ENCODE results near the gene RPUSD4. TPM values are rescaled to one million over a fixed set of nuclear protein-coding genes. Genes with fewer than 3 reads are reported as not detected.

The RPUSD4 gene
- total RNA-seq, 1 donor from 2014 or later = 45.3 TPM

DNA sequence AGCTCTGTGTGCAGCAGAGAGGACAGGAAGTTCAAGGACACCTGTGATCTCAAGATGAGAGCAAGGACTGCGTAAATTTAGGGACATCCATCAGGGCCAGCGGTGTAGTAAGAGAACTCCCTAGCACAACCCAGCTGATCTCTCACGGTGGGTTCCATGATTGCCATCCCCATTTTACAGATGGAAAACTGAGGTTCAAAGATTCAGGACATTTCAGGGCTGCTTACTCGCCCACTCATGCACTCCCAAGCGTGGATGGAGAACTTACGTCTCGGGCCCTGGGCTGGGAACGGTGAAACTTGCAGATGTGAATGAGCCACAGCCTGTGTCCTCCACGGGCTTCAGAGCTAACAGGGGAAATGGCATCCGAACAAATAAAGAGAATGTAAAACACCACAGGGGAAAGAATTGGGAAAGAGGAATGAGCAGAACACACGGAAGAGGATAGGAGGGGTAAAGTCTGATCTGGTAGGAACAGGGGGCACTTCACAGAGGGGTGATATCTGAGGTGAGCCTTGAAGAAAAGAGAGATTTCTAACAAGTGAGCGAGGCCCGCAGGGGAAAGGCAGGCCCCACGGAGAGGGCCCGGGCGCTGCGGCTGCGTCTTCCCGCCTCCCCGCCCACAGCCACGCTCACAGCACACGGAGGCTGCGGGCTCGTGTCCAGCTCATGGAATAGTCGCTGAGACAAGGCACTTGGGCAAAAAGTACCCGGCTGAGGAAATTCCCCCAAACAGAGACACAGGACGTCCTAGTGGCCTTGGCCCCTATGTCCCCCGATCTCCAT, 55.9 kb downstream of the RPUSD4 start:
- Mint-ChIP-seq H3K27me3 (ENCODE audit: low read depth) (peaks cover 67% of the 10 kb centered on the region), H3K27ac (ENCODE audit: unreplicated experiment) (no peak overlapping the region), H3K9me3 (peaks cover 7% of the 10 kb centered on the region), H3K36me3 (ENCODE audit: low read depth) (peaks cover 4% of the 10 kb centered on the region), H3K4me3 (no peak overlapping the region), H3K4me1 (peaks cover 23% of the 10 kb centered on the region)
- DNase-seq (ENCODE audit: low read depth, low spot score) = no peak
- TF ChIP-seq, protein P1, sequence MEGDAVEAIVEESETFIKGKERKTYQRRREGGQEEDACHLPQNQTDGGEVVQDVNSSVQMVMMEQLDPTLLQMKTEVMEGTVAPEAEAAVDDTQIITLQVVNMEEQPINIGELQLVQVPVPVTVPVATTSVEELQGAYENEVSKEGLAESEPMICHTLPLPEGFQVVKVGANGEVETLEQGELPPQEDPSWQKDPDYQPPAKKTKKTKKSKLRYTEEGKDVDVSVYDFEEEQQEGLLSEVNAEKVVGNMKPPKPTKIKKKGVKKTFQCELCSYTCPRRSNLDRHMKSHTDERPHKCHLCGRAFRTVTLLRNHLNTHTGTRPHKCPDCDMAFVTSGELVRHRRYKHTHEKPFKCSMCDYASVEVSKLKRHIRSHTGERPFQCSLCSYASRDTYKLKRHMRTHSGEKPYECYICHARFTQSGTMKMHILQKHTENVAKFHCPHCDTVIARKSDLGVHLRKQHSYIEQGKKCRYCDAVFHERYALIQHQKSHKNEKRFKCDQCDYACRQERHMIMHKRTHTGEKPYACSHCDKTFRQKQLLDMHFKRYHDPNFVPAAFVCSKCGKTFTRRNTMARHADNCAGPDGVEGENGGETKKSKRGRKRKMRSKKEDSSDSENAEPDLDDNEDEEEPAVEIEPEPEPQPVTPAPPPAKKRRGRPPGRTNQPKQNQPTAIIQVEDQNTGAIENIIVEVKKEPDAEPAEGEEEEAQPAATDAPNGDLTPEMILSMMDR (conservative IDR thresholded peaks at IDR 0.05) = no peak

DNA sequence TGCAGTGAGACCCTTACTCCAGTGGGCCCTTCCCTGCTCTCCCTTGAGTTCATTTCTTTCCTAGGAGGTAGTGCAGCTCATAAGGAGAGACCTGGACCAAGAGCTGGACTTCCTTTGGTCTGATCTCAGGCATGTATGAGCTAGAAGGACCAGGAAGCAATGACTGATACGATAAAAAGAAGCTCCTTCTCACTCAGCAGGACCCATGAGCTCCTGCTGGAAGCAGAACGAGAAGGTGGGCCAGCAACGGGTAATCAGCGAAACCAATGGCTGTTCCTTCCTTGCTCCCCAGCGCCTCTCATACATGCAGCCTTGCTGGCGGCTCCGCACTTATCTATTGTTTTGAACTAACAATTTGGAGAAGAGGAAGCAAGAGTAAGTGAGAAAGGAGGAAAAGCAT, 56.8 kb downstream of the RPUSD4 start:
- Mint-ChIP-seq H3K36me3 (ENCODE audit: low read depth) (peaks cover 4% of the 10 kb centered on the region), H3K27me3 (ENCODE audit: low read depth) (peaks cover 73% of the 10 kb centered on the region), H3K9me3 (peaks cover 7% of the 10 kb centered on the region), H3K4me3 (no peak overlapping the region), H3K27ac (ENCODE audit: unreplicated experiment) (no peak overlapping the region), H3K4me1 (peaks cover 29% of the 10 kb centered on the region)
- DNase-seq (ENCODE audit: low read depth, low spot score) = no peak
- TF ChIP-seq, protein P1 (conservative IDR thresholded peaks at IDR 0.05) = no peak

DNA sequence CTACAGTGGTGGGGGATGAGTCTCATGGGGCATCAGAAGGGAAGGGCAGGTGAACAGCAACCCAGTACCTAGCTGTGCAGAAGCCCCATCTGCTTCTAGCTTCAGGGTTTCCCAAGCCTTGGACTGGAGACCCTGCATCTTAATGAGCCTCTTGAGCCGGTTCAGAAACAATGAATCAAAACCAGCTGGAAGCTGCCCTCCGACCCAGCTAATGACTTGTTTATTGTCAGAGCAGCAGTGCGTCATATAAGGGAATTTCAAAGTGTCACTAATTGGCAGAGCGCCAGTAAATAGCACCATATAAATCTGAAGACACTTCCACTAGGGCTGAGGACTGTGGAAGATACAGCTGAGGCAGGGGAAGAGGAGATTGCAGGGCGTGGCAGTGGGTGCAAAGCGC, 57.5 kb downstream of the RPUSD4 start:
- Mint-ChIP-seq H3K36me3 (ENCODE audit: low read depth) (peaks cover 4% of the 10 kb centered on the region), H3K27me3 (ENCODE audit: low read depth) (peaks cover 80% of the 10 kb centered on the region), H3K4me3 (no peak overlapping the region), H3K4me1 (peaks cover 36% of the 10 kb centered on the region), H3K9me3 (peaks cover 7% of the 10 kb centered on the region), H3K27ac (ENCODE audit: unreplicated experiment) (no peak overlapping the region)
- TF ChIP-seq, protein P1 (conservative IDR thresholded peaks at IDR 0.05) = no peak
- DNase-seq (ENCODE audit: low read depth, low spot score) = no peak

DNA sequence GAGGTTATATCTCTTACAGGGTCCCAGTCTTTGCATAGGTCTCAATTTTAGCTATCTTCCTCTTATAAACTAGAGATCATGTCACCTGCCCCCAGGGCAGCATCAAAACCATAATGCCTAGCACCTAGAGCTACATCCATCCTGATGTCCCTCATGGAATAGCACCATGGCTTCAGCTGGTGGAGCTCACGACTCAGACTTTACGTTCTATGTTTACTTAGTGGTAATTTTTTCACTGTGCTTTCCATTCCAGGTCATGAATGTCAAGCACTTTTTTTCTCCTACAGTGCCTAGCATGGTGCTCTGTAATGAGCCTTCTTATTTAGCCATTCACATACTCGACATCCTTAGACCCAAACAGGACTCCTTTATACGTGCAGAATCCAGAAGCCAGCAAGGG, 58.4 kb downstream of the RPUSD4 start:
- H3K4me1 Mint-ChIP-seq = peaks cover 46% of the 10 kb centered on the region
- peaks cover 4% of the 10 kb centered on the region for H3K36me3 Mint-ChIP-seq (ENCODE audit: low read depth)
- peaks cover 7% of the 10 kb centered on the region for H3K9me3 Mint-ChIP-seq
- no peak overlapping the region for H3K4me3 Mint-ChIP-seq
- DNase-seq (ENCODE audit: low read depth, low spot score) = no peak
- peaks cover 89% of the 10 kb centered on the region for H3K27me3 Mint-ChIP-seq (ENCODE audit: low read depth)
- no peak overlapping the region for H3K27ac Mint-ChIP-seq (ENCODE audit: unreplicated experiment)
- TF ChIP-seq, protein P1 (conservative IDR thresholded peaks at IDR 0.05) = no peak

DNA sequence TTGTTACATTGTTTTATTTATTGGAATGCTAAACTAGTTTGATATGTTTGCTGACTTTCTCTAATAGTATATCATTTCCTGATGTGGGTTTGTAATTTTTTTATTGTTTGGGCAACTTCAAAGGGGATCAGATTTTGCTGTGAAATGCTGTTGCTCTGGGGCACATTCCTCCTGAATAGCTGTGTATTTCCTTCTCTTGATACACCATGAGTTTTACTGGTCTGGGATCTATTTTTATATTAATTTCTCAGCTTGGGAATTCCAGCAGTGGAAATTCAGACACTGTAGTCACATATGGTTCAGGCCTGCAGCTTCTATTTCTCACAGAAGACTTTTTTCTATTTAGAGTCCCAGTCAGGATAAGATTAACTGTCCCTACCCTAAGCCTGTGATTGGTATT, 58.9 kb downstream of the RPUSD4 start:
- peaks cover 94% of the 10 kb centered on the region for H3K27me3 Mint-ChIP-seq (ENCODE audit: low read depth)
- no peak overlapping the region for H3K27ac Mint-ChIP-seq (ENCODE audit: unreplicated experiment)
- no peak overlapping the region for H3K4me3 Mint-ChIP-seq
- TF ChIP-seq, protein P1 (conservative IDR thresholded peaks at IDR 0.05) = no peak
- peaks cover 7% of the 10 kb centered on the region for H3K9me3 Mint-ChIP-seq
- peaks cover 4% of the 10 kb centered on the region for H3K36me3 Mint-ChIP-seq (ENCODE audit: low read depth)
- DNase-seq (ENCODE audit: low read depth, low spot score) = no peak
- peaks cover 50% of the 10 kb centered on the region for H3K4me1 Mint-ChIP-seq
